SU-DHL-6 (cell line): ENCODE results near the gene OR10H4.
"Not testable (repeated sequence)": the region's sequence is repeated elsewhere in the genome, so short reads cannot be mapped to it uniquely, and the experiment has no call there.

Source experiments
- H2AFZ ChIP-seq: fragments of 200-600 bp; sonication (generic); 2 replicates; pipeline ENCODE4 v1.6.1; 2014; ENCODE audit warnings: low read depth, mild to moderate bottlenecking, moderate library complexity, mixed read lengths, antibody characterized with exemption, low read length; ENCODE audit not compliant: severe bottlenecking
- H3F3A ChIP-seq: fragments of 200-600 bp; shearing (Covaris generic); 2 replicates; pipeline ENCODE4 v1.6.0; 2016; ENCODE audit warnings: antibody characterized with exemption, mild to moderate bottlenecking; ENCODE audit not compliant: insufficient read depth
- H3K27ac ChIP-seq: fragments of 200-600 bp; sonication (generic); 2 replicates; pipeline ENCODE4 v1.5.1; 2016; ENCODE audit warnings: low read depth, mild to moderate bottlenecking, low read length, moderate library complexity, mixed read lengths
- H3K27me3 ChIP-seq: fragments of 200-600 bp; sonication (generic), shearing (Covaris generic); 2 replicates; pipeline ENCODE4 v1.6.0; 2014; ENCODE audit warnings: mild to moderate bottlenecking, low read length
- H3K36me3 ChIP-seq: fragments of 200-600 bp; sonication (generic); 2 replicates; pipeline ENCODE4 v1.6.1; 2014; ENCODE audit warnings: mild to moderate bottlenecking, low read length, mixed read lengths
- H3K4me2 ChIP-seq: fragments of 300-600, 200-600 bp; shearing (Covaris generic), sonication (generic); 2 replicates; pipeline ENCODE4 v1.6.0; 2014; ENCODE audit warnings: low read length, low read depth, mild to moderate bottlenecking; ENCODE audit not compliant: poor library complexity, severe bottlenecking
- H3K4me3 ChIP-seq: fragments of 200-600 bp; sonication (generic); 2 replicates; pipeline ENCODE4 v1.5.1; 2014; ENCODE audit warnings: antibody characterized with exemption, low read length, mild to moderate bottlenecking, mixed read lengths; ENCODE audit not compliant: insufficient read depth, poor library complexity, severe bottlenecking
- H3K79me2 ChIP-seq: fragments of 200-600 bp; sonication (generic); 2 replicates; pipeline ENCODE4 v1.6.1; 2014; ENCODE audit warnings: mild to moderate bottlenecking, low read length, moderate library complexity; ENCODE audit not compliant: insufficient read depth
- H3K9ac ChIP-seq: fragments of 200-600 bp; sonication (generic); 2 replicates; pipeline ENCODE4 v1.7.0; 2014; ENCODE audit warnings: mild to moderate bottlenecking, low read length
- H3K9me2 ChIP-seq: fragments of 200-600 bp; sonication (generic); replicated peaks from 2 replicates; pipeline ENCODE4 v1.6.1; 2014; ENCODE audit warnings: low read length; ENCODE audit not compliant: insufficient read depth
- H3K9me3 ChIP-seq: fragments of 200-600 bp; sonication (generic); 2 replicates; pipeline ENCODE4 v1.6.1; 2014; ENCODE audit warnings: low read length, mixed read lengths; ENCODE audit not compliant: insufficient read depth
- H4K20me1 ChIP-seq: fragments of 200-600 bp; sonication (generic); 2 replicates; pipeline ENCODE4 v1.6.1; 2014; ENCODE audit warnings: low read depth, mild to moderate bottlenecking, antibody characterized with exemption, low read length, moderate library complexity, mixed read lengths
- CTCF ChIP-seq: fragments of 200-600 bp; sonication (generic); IDR thresholded peaks from one replicate; pipeline ENCODE4 v1.5.1; 2017; ENCODE audit warnings: antibody characterized with exemption, mild to moderate bottlenecking, low read length, moderate library complexity; ENCODE audit not compliant: insufficient read depth, poor library complexity, severe bottlenecking
- EZH2phosphoT487 ChIP-seq: fragments of 200-600 bp; sonication (generic), shearing (Covaris generic); conservative IDR thresholded peaks from 2 replicates; pipeline ENCODE4 v1.6.1; 2018; ENCODE audit warnings: mild to moderate bottlenecking, antibody characterized with exemption, low read length, moderate library complexity, mixed read lengths

The OR10H4 gene

GRCh38 chr19:15902254-15902653, 46.6 kb upstream of the OR10H4 start:
- H3K9me2 ChIP-seq, result no peaks in the 10 kb centered on the region
- H3K36me3 ChIP-seq, result no peaks in the 10 kb centered on the region
- TF ChIP-seq EZH2phosphoT487, result no peak
- no peak for TF ChIP-seq CTCF
- no peak overlapping the region for H3K4me2 ChIP-seq
- no peak overlapping the region for H2AFZ ChIP-seq
- no peak overlapping the region for H3K9ac ChIP-seq
- no peaks in the 10 kb centered on the region for H3K27me3 ChIP-seq
- no peaks in the 10 kb centered on the region for H3K79me2 ChIP-seq
- H3K9me3 ChIP-seq, result no peaks in the 10 kb centered on the region
- no peaks in the 10 kb centered on the region for H3F3A ChIP-seq
- no peak overlapping the region for H3K27ac ChIP-seq
- H4K20me1 ChIP-seq, result no peaks in the 10 kb centered on the region
- no peak overlapping the region for H3K4me3 ChIP-seq

- H3K9ac ChIP-seq, H3K27ac ChIP-seq, H3K4me2 ChIP-seq, H3F3A ChIP-seq, H3K36me3 ChIP-seq, H3K9me3 ChIP-seq, H3K79me2 ChIP-seq, H3K4me3 ChIP-seq, H4K20me1 ChIP-seq, H3K9me2 ChIP-seq, H3K27me3 ChIP-seq, H2AFZ ChIP-seq: not testable (repeated sequence)
Observed at GRCh38 chr19:15902898-15903297, 45.9 kb upstream of the OR10H4 start.

- TF ChIP-seq EZH2phosphoT487, result no peak
- no peak for TF ChIP-seq CTCF
- H3K27ac ChIP-seq, result no peak overlapping the region
- H3K27me3 ChIP-seq, result no peaks in the 10 kb centered on the region
- no peak overlapping the region for H3K4me2 ChIP-seq
- H2AFZ ChIP-seq, result no peak overlapping the region
- no peak overlapping the region for H3K4me3 ChIP-seq
- no peaks in the 10 kb centered on the region for H3F3A ChIP-seq
- no peak overlapping the region for H3K9ac ChIP-seq
- H3K36me3 ChIP-seq, result no peaks in the 10 kb centered on the region
- H3K79me2 ChIP-seq, result no peaks in the 10 kb centered on the region
- H4K20me1 ChIP-seq, result no peaks in the 10 kb centered on the region
- H3K9me2 ChIP-seq, result no peaks in the 10 kb centered on the region
- no peaks in the 10 kb centered on the region for H3K9me3 ChIP-seq
Observed at GRCh38 chr19:15905026-15905425, 43.8 kb upstream of the OR10H4 start.

- Histone ChIP-seq H3K4me3 (no peak overlapping the region), H3K4me2 (no peak overlapping the region), H3K79me2 (no peaks in the 10 kb centered on the region), H2AFZ (no peak overlapping the region), H3K36me3 (no peaks in the 10 kb centered on the region), H3F3A (no peaks in the 10 kb centered on the region), H3K9me3 (peaks cover 4% of the 10 kb centered on the region; the same call in 1 of the 2 replicates), H4K20me1 (no peaks in the 10 kb centered on the region), H3K27ac (no peak overlapping the region), H3K9me2 (no peaks in the 10 kb centered on the region), H3K27me3 (no peaks in the 10 kb centered on the region), H3K9ac (no peak overlapping the region)
- no peak for TF ChIP-seq CTCF
- TF ChIP-seq EZH2phosphoT487, result no peak
Observed at GRCh38 chr19:15911599-15912235, 37.1 kb upstream of the OR10H4 start.
